Neural cell (in vitro differentiated cells): ENCODE measurements around the gene CFAP45. TPM values are rescaled to one million over a fixed set of nuclear protein-coding genes. Genes with fewer than 3 reads are reported as not detected.

Source experiments
- H2AFZ ChIP-seq: fragments of 200-600, 300-800 bp; sonication (generic), shearing (Covaris generic); 2 replicates; pipeline ENCODE4 v1.6.0; 2014; ENCODE audit warnings: low read depth, mild to moderate bottlenecking, antibody characterized with exemption, low read length, moderate library complexity
- H3F3A ChIP-seq: fragments of 200-600 bp; shearing (Covaris generic); 2 replicates; pipeline ENCODE4 v1.6.1; 2016; ENCODE audit warnings: mild to moderate bottlenecking, moderate library complexity, mixed read lengths, antibody characterized with exemption, low read length; ENCODE audit not compliant: insufficient read depth, poor library complexity, severe bottlenecking
- H3K27ac ChIP-seq: fragments of 200-600, 300-800 bp; sonication (generic), shearing (Covaris generic); 2 replicates; pipeline ENCODE4 v1.5.1; 2014; ENCODE audit warnings: mild to moderate bottlenecking, low read length, moderate library complexity
- H3K27me3 ChIP-seq: fragments of 300-800, 200-600 bp; sonication (generic), shearing (Covaris generic); 2 replicates; pipeline ENCODE4 v1.6.0; 2014; ENCODE audit warnings: mild to moderate bottlenecking, low read depth, low read length, moderate library complexity; ENCODE audit not compliant: insufficient read depth
- H3K36me3 ChIP-seq: fragments of 300-800, 200-600 bp; sonication (generic), shearing (Covaris generic); 2 replicates; pipeline ENCODE4 v1.5.1; 2014; ENCODE audit warnings: mild to moderate bottlenecking, antibody characterized with exemption, low read length, moderate library complexity; ENCODE audit not compliant: insufficient read depth
- H3K4me2 ChIP-seq: fragments of 300-800, 200-600 bp; sonication (generic), shearing (Covaris generic); 2 replicates; pipeline ENCODE4 v1.6.0; 2014; ENCODE audit warnings: mild to moderate bottlenecking, low read length
- H3K4me3 ChIP-seq: fragments of 300-800, 200-600 bp; sonication (generic), shearing (Covaris generic); 2 replicates; pipeline ENCODE4 v1.5.1; 2014; ENCODE audit warnings: mild to moderate bottlenecking, low read length, moderate library complexity
- H3K79me2 ChIP-seq: fragments of 200-600 bp; shearing (Covaris generic); replicated peaks from 2 replicates; pipeline ENCODE4 v1.6.0; 2014; ENCODE audit warnings: mild to moderate bottlenecking, low read length, moderate library complexity; ENCODE audit not compliant: insufficient read depth
- H3K9ac ChIP-seq: fragments of 300-800, 200-600 bp; sonication (generic), shearing (Covaris generic); 2 replicates; pipeline ENCODE4 v1.6.1; 2016; ENCODE audit warnings: mild to moderate bottlenecking, low read length, mixed read lengths
- H3K9me2 ChIP-seq: fragments of 200-600 bp; shearing (Covaris generic); 2 replicates; pipeline ENCODE4 v1.6.1; 2016; ENCODE audit warnings: mild to moderate bottlenecking, low read length, mixed read lengths; ENCODE audit not compliant: insufficient read depth
- H3K9me3 ChIP-seq: fragments of 200-600, 300-800 bp; sonication (generic), shearing (Covaris generic); 2 replicates; pipeline ENCODE4 v1.6.1; 2016; ENCODE audit warnings: mild to moderate bottlenecking, mixed run types, low read length, moderate library complexity, mixed read lengths
- H4K20me1 ChIP-seq: fragments of 200-600 bp; shearing (Covaris generic); 2 replicates; pipeline ENCODE4 v1.6.1; 2016; ENCODE audit warnings: mild to moderate bottlenecking, mixed run types; ENCODE audit not compliant: insufficient read depth
- CTCF ChIP-seq: fragments of 450-650 bp; IDR thresholded peaks from 2 replicates; pipeline ENCODE4 v1.5.1; 2014; ENCODE audit warnings: antibody characterized with exemption, mild to moderate bottlenecking, moderate library complexity; ENCODE audit not compliant: poor library complexity, severe bottlenecking
- EP300 ChIP-seq: fragments of 450-650 bp; conservative IDR thresholded peaks from 2 replicates; pipeline ENCODE4 v1.6.1; 2014; ENCODE audit warnings: antibody characterized with exemption, mild to moderate bottlenecking, moderate library complexity; ENCODE audit not compliant: poor library complexity, severe bottlenecking
- EZH2 ChIP-seq: fragments of 200-600, 300-800 bp; shearing (Covaris generic), sonication (generic); IDR thresholded peaks from 2 replicates; pipeline ENCODE4 v1.6.1; 2014; ENCODE audit warnings: antibody characterized with exemption, low read length, borderline replicate concordance, mild to moderate bottlenecking; ENCODE audit not compliant: insufficient read depth, poor library complexity, severe bottlenecking
- MXI1 ChIP-seq: fragments of 450-650 bp; conservative IDR thresholded peaks from 2 replicates; pipeline ENCODE4 v1.6.1; 2014; ENCODE audit warnings: antibody characterized with exemption, mild to moderate bottlenecking; ENCODE audit not compliant: poor library complexity, severe bottlenecking
- POLR2AphosphoS5 ChIP-seq: IDR thresholded peaks from 2 replicates; pipeline ENCODE4 v1.6.1; 2012
- RAD21 ChIP-seq: fragments of 450-650 bp; conservative IDR thresholded peaks from 2 replicates; pipeline ENCODE4 v1.6.1; 2014; ENCODE audit warnings: antibody characterized with exemption, mild to moderate bottlenecking, moderate library complexity
- REST ChIP-seq: IDR thresholded peaks from 2 replicates; pipeline ENCODE4 v1.6.1; 2012; ENCODE audit warnings: borderline replicate concordance
- SMC3 ChIP-seq: fragments of 450-650 bp; conservative IDR thresholded peaks from 2 replicates; pipeline ENCODE4 v1.6.1; 2014; ENCODE audit warnings: antibody characterized with exemption, mild to moderate bottlenecking, moderate library complexity; ENCODE audit not compliant: poor library complexity
- TAF1 ChIP-seq: IDR thresholded peaks from 2 replicates; pipeline ENCODE4 v1.6.1; 2012; ENCODE audit warnings: low read depth
- polyA plus RNA-seq: library from polyadenylated mRNA; depleted of rRNA; stranded (reverse); fragments of >200 nt; gene quantifications from 2 replicates; pipeline ENCODE4 v1.2.3, GENCODE V29; 2014

The CFAP45 gene
- polyA plus RNA-seq, 1 donor from 2014 or later = 0.12 TPM

GRCh38 chr1:159843459-159843858, 56.5 kb downstream of the CFAP45 start:
- TF ChIP-seq RAD21 (no peak), TAF1 (no peak), REST (no peak), CTCF (no peak), EZH2 (no peak), SMC3 (no peak), POLR2AphosphoS5 (no peak)
- Histone ChIP-seq H3K9me3 (no peaks in the 10 kb centered on the region), H4K20me1 (no peaks in the 10 kb centered on the region), H3K9me2 (no peaks in the 10 kb centered on the region), H3K27ac (no peak overlapping the region), H3K4me2 (no peak overlapping the region), H3K9ac (no peak overlapping the region), H3K4me3 (no peak overlapping the region), H3F3A (no peaks in the 10 kb centered on the region), H3K79me2 (no peaks in the 10 kb centered on the region), H3K36me3 (no peaks in the 10 kb centered on the region), H3K27me3 (peaks cover 53% of the 10 kb centered on the region), H2AFZ (no peak overlapping the region)

GRCh38 chr1:159841749-159842148, 58.2 kb downstream of the CFAP45 start:
- Histone ChIP-seq H3K4me3 (no peak overlapping the region), H3K36me3 (no peaks in the 10 kb centered on the region), H2AFZ (no peak overlapping the region), H3K27me3 (peaks cover 60% of the 10 kb centered on the region), H3K27ac (no peak overlapping the region), H3K9me2 (no peaks in the 10 kb centered on the region), H3K9ac (no peak overlapping the region), H3K9me3 (no peaks in the 10 kb centered on the region), H3K79me2 (no peaks in the 10 kb centered on the region), H4K20me1 (no peaks in the 10 kb centered on the region), H3K4me2 (no peak overlapping the region), H3F3A (no peaks in the 10 kb centered on the region)
- TF ChIP-seq MXI1 (no peak), RAD21 (no peak), TAF1 (no peak), SMC3 (no peak), EP300 (no peak), CTCF (no peak)
